Activated T-helper 1 cell treated with Interleukin-2 at 50 U/mL for 16 hours (primary cell): ENCODE measurements around the gene SLC35B2.
A peak's percentile ranks its signal among the peaks of the same experiment; 100 is the strongest.

Experiments
- DNase-seq: peaks from one replicate; pipeline ENCODE4 v3.0.0-alpha.2; 2020; ENCODE audit warnings: low read depth

Gene SLC35B2

DNA sequence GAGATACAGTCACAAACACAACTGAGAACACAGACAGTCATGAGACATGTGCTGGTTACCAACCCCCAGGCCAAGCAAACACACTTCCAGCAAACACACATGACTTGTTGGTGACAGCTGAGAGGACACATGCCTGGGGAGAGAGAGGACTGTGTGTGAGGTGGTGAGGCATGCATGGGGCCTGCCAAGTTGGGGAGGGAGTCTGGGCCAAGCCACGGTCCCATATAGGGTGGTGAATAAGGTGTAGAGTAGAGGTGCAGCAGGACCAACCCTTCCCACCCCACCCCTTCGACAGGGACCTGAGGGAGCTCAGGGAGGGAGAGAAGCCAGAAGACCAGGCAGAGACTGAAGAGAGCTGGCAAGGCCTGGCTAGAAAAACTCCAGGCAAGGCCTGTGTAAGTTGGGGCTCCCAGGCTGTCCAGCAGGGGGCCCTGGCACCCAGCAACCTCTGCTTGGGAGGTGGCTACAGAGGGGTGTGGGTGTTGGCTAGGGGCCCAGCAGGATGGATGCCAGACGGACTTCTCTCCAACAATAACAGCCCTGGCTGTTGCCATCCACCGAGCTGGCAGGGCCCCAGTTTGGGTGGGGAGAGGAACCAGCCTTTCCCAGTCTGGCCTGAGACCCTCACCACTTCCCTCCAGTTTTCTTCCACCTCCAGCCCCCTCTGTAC is 35.9 kb downstream of the SLC35B2 start:
- peak; percentile 56 for DNase-seq

DNA sequence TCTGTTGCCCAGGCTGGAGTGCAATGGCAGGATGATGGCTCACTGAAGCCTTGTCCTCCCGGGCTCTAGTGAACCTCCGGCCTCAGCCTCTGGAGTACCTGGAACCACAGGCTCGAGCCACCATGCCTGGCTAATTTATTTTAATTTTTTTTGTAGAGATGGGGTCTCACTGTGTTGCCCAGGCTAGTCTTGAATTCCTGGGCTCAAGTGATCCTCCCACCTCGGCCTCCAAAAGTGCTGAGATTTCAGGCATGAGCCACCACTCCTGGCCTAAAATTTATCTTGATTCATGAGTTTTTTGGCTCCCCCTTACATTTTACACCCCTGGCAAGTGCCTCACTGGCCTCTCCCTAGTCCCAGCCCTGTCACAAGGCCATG is 36.4 kb downstream of the SLC35B2 start:
- no peak for DNase-seq

DNA sequence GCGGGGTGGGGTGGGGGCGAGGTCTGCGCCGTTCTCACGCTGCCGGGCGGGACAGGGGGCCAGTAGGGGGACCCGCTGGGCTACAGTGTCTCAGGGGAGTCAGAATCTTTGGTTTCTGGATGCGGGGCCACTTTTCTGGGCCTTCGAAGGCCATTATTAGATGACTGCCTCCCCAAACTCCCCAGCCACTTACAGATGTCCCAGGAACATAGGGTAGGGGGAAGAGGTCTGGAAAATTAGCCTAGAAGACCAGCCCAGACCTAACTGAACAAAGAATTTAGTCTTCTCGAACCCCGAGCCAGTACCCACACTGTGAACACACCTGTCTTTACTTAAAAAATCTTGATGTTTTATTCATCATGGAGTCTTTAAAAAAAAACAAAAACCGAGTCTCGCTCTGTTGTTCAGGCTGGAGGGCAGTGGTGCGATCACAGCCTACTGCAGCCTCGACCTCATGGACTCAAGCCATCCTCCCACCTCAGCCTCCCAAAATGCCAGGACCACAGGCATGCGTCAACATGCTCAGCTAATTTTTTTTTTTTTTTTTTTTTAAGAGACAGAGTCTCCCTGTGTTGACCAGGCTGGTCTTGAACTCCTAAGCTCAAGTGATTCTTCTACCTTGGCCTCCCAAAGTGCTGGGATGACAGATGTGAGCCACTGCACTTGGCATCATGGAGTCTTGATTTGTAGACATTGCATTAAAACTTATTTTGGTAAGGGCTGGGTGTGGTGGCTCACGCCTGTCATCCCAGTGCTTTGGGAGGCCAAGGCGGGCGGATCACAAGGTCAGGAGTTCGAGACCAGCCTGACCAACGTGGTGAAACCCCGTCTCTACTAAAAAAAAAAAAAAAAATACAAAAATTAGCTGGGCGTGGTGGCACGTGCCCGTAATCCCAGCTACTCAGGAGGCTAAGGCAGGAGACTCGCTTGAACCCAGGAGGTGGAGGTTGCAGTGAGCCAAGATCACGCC is 37.2 kb downstream of the SLC35B2 start:
- DNase-seq = no peak

DNA sequence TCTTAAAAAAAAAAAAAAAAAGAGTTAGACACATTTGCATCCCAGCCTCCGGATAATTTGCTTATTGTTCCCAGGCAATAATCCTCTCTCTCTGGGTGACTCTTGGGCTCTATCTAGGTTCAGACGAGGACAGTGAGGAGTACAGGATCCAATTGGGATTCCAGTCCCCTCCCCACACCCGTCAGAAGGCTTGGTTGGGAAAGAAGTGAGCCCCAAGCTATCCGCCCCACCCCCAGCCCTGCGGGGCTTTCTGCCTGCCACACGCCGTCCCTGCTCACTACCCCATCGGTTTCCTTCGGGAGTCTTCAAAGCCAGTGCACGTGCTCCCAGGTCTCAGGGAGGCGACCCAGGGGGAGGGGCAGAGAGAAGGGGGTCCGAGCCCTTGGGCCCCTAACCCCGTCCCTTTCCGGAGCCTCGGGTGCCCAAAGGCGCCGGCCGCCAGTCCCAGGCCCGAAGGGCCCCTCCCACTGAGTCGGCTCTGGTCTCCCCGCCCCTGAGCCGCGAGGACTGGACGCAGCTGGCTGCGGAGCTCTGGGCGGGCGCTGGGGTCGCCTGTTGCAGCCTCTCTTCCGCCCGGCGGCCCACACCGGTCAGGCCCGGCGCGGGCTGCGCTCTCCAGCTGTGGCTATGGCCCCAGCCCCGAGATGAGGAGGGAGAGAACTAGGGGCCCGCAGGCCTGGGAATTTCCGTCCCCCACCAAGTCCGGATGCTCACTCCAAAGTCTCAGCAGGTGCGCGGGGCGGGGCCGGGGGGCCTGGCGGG is 38.1 kb downstream of the SLC35B2 start:
- DNase-seq = no peak

DNA sequence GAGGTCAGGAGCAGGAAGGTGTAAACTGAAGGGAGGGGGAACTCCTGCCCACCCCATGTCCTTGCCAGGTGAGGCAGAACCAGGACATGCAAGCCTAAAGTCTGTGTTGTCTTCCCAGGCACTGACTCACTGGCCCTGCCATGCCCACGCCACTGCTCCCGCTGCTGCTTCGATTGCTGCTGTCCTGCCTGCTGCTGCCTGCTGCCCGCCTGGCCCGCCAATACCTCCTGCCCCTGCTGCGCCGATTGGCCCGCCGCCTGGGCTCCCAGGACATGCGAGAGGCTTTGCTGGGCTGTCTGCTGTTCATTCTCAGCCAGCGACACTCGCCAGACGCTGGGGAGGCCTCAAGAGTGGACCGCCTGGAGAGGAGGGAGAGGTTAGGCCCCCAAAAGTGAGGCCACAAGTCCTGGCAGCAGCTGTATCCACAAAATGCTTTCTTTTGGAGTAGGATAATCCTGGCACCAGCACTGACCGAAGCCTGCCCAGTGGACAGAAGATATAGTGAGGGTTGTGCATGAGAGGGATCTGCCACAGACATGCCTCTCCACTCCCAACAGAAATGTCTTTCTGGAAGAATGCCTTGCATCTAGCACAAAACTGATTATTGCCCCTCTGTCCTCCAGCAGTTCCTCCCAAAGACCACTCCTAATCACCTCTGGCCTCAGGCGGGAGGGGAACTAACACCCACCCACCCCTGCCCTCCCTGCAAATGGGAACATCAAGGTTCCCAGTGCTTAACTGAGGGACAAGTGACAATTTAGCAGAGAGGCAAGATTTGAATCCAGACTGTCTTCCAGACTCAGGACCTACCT is 39.8 kb downstream of the SLC35B2 start:
- DNase-seq = no peak

DNA sequence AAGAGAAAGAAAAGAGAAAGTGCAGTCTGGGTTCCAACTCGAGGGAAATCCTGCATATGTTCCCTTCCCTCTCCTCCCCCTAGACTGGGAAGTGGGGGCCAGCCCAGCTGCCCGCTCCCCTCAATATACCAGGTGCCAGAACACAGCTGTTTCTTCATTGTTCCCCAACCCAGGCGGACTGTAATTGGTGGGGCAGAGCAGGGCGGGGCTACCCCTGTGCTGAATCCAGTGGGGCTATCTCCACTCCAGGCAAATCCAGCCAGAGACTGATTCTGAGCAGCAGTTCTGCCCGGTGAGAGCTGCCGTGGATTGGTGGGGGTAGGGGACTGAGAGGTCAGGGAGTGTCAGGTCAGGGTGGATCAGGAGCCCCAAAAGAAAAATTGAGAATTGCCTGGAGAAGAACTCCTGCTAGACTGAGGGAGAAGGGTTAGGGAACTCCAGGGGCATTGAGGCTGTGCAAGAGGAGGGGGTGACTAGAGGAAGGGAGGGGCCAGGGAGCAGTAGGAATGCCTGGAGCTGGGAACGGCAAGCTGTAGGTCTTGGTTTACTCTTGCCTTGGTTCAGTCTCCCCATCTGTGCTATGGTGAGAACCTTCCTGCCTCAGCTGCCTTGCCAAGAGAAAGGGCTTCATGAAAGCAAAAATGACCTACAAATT is 40.5 kb downstream of the SLC35B2 start, which contains the start of gene MYMX:
Gene MYMX, plus strand, starts transcription at position 250 of the 655 bp plus-strand sequence. CDS start 546 bp downstream, outside the sequence.
- no peak for DNase-seq

DNA sequence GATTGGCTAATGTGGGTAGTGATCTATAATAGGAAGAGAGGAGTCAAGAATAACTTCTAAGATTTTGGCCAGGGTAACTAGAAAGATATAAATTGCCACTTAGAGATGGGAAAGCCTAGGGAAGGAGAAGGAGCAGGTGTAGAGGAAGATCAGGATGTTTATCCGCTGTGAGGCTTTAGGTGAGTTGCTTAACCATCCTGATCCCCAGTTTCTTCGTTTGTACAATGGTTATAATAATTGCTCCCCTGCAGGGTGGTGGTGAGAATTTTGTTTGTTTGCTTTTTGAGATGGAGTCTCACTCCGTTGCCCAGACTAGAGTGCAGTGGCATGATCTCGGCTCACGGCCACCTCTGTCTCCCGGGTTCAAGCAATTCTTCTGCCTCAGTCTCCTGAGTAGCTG is 43.0 kb downstream of the SLC35B2 start:
- DNase-seq = no peak

DNA sequence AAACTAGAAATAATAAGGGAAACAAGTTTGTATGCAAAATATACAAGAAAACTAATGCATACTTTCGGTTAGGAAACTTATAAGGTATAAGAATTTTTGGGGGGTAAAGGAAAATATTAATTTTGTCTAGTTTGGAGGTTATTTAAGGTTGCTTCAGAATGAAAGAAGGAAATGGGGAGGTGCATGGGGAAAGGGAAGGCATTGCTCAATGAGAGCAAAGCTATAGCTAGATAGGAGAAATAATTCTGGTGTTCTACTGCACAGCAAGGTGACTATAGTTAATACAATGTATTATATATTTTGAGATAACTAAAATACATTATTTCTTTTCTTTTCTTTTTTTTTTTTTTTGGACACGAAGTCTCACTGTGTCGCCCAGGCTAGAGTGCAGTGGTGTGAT is 46.0 kb downstream of the SLC35B2 start:
- no peak for DNase-seq

DNA sequence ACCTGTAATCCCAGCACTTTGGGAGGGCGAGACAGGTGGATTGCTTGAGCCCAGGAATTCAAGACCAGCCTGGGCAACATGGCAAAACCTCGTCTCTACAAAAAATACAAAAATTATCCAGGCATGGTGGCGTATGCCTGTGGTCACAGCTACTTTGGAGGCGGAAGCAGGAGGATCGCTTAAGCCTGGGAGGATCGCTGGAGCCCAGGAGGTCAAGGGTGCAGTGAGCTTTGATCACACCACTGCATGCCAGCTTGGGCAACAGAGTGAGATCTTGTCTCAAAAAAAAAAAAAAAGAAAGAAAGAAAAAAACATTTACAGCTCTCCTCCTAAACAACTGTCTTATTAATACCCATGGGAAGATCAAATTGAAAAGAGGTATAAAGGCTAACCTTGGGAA is 49.4 kb downstream of the SLC35B2 start:
- DNase-seq = no peak
